OCI-LY7 (cell line): ENCODE measurements around the gene ABCD3. TPM values are rescaled to one million over a fixed set of nuclear protein-coding genes. Genes with fewer than 3 reads are reported as not detected.

ENCODE experiments used
- BruUV-seq: library from RNA; stranded (reverse); fragments of 400-500 nt; replicated peaks from 2 replicates; lab custom pipeline; 2021; lab: Mats Ljungman, UMichigan
- CTCF ChIA-PET: fragments of 300-600 bp; sonication (Branson Sonifier 250); formaldehyde crosslinking; loops from one replicate; lab custom pipeline; 2022; ENCODE audit warnings: antibody characterized with exemption; ENCODE audit not compliant: unreplicated experiment; lab: Charles Lee
- POLR2A ChIA-PET: fragments of 300-600 bp; sonication (Branson Sonifier 250); formaldehyde crosslinking; loops from one replicate; lab custom pipeline; 2022; ENCODE audit warnings: antibody characterized with exemption; lab: Charles Lee
- DNase-seq: peaks from one replicate; pipeline ENCODE4 v3.0.0-alpha.2; 2015; ENCODE audit warnings: low spot score
- H2AFZ ChIP-seq: fragments of 200-600 bp; sonication (generic), shearing (Covaris generic); 2 replicates; pipeline ENCODE4 v1.6.1; 2014; ENCODE audit warnings: mild to moderate bottlenecking, antibody characterized with exemption, low read length, moderate library complexity
- H3K27ac ChIP-seq: fragments of 200-600 bp; sonication (generic); 2 replicates; pipeline ENCODE4 v1.5.1; 2014; ENCODE audit warnings: mixed run types, low read depth, mild to moderate bottlenecking, moderate library complexity, low read length, inconsistent platforms; ENCODE audit not compliant: poor library complexity, severe bottlenecking
- H3K36me3 ChIP-seq: fragments of 200-600 bp; sonication (generic); 2 replicates; pipeline ENCODE4 v1.6.1; 2014; ENCODE audit warnings: mild to moderate bottlenecking, antibody characterized with exemption, low read length, moderate library complexity, mixed read lengths; ENCODE audit not compliant: insufficient read depth
- H3K4me1 ChIP-seq: fragments of 200-600 bp; sonication (generic); 2 replicates; pipeline ENCODE4 v1.5.1; 2014; ENCODE audit warnings: mild to moderate bottlenecking, low read length; ENCODE audit not compliant: insufficient read depth, poor library complexity, severe bottlenecking
- H3K4me2 ChIP-seq: fragments of 200-600 bp; sonication (generic); 2 replicates; pipeline ENCODE4 v1.6.1; 2014; ENCODE audit warnings: mild to moderate bottlenecking, low read length
- H3K4me3 ChIP-seq: fragments of 200-600 bp; sonication (generic); 2 replicates; pipeline ENCODE4 v1.5.1; 2014; ENCODE audit warnings: mild to moderate bottlenecking, low read depth, low read length; ENCODE audit not compliant: poor library complexity, severe bottlenecking
- H3K79me2 ChIP-seq: fragments of 200-600 bp; sonication (generic); 2 replicates; pipeline ENCODE4 v1.6.1; 2016; ENCODE audit warnings: low read depth, mild to moderate bottlenecking, low read length, moderate library complexity, mixed read lengths; ENCODE audit not compliant: insufficient read depth
- H3K9me2 ChIP-seq: fragments of 200-600 bp; sonication (generic); 2 replicates; pipeline ENCODE4 v1.6.1; 2016; ENCODE audit warnings: mild to moderate bottlenecking, low read length, mixed read lengths; ENCODE audit not compliant: insufficient read depth
- H3K9me3 ChIP-seq: fragments of 200-600 bp; sonication (generic); 2 replicates; pipeline ENCODE4 v1.6.1; 2014; ENCODE audit warnings: mild to moderate bottlenecking, mixed run types, low read length, mixed read lengths
- H4K20me1 ChIP-seq: fragments of 200-600 bp; sonication (generic); 2 replicates; pipeline ENCODE4 v1.6.1; 2014; ENCODE audit warnings: mild to moderate bottlenecking, antibody characterized with exemption, low read length, moderate library complexity, mixed read lengths; ENCODE audit not compliant: insufficient read depth
- CTCF ChIP-seq: fragments of 200-600 bp; sonication (generic); conservative IDR thresholded peaks from 2 replicates; pipeline ENCODE4 v1.5.1; 2014; ENCODE audit warnings: mild to moderate bottlenecking, antibody characterized with exemption, low read length, moderate library complexity, mixed read lengths
- EZH2phosphoT487 ChIP-seq: fragments of 200-600 bp; sonication (generic); IDR thresholded peaks from 2 replicates; pipeline ENCODE4 v1.6.1; 2018; ENCODE audit warnings: low read depth, borderline replicate concordance, mild to moderate bottlenecking, mixed run types, antibody characterized with exemption, low read length, moderate library complexity, mixed read lengths
- intact Hi-C: fragments of 100-400 bp; cut with micrococcal nuclease; formaldehyde crosslinking; loops from one replicate; pipeline ENCODE4 v1.10.0; 2022; ENCODE audit not compliant: unreplicated experiment
- total RNA-seq, 2 experiments: library from RNA; depleted of rRNA in 1 of 2; stranded (reverse); fragments of >200 nt in 1 of 2; shearing (Covaris generic) in 1 of 2; gene quantifications; 2 replicates each; pipeline ENCODE4 v1.2.3, GENCODE V29; 2014 to 2022

Gene ABCD3
- total RNA-seq, 2 experiments from 2014 or later: 18.3 to 33.8 TPM

GRCh38 chr1:94535095-94535494 is 116.9 kb downstream of the ABCD3 start:
- H3K27ac ChIP-seq: no peak overlapping the region
- no peak overlapping the region for H2AFZ ChIP-seq
- intact Hi-C loops: no loop called here
- TF ChIP-seq EZH2phosphoT487 (no peak), CTCF (no peak)
- no peaks in the 10 kb centered on the region for H3K9me3 ChIP-seq
- ChIA-PET POLR2A (no interaction called here), CTCF (no interaction called here)
- H3K4me1 ChIP-seq: no peaks in the 10 kb centered on the region
- no peaks in the 10 kb centered on the region for H3K79me2 ChIP-seq
- H3K36me3 ChIP-seq: no peaks in the 10 kb centered on the region
- H3K4me2 ChIP-seq: no peak overlapping the region
- no peak overlapping the region for H3K4me3 ChIP-seq
- H4K20me1 ChIP-seq: no peaks in the 10 kb centered on the region
- no peak for DNase-seq
- no TSS peak for BruUV-seq
- H3K9me2 ChIP-seq: no peaks in the 10 kb centered on the region

- no peaks in the 10 kb centered on the region for H3K79me2 ChIP-seq
- H3K4me2 ChIP-seq: no peak overlapping the region
- BruUV-seq: no TSS peak
- no peaks in the 10 kb centered on the region for H3K36me3 ChIP-seq
- H3K9me2 ChIP-seq: no peaks in the 10 kb centered on the region
- CTCF ChIA-PET: no interaction called here
- no peaks in the 10 kb centered on the region for H3K9me3 ChIP-seq
- no peaks in the 10 kb centered on the region for H4K20me1 ChIP-seq
- POLR2A ChIA-PET: no interaction called here
- no peak overlapping the region for H3K27ac ChIP-seq
- intact Hi-C loops: no loop called here
- no peaks in the 10 kb centered on the region for H3K4me1 ChIP-seq
- H2AFZ ChIP-seq: no peak overlapping the region
- H3K4me3 ChIP-seq: no peak overlapping the region
- no peak for DNase-seq
- TF ChIP-seq CTCF (no peak), EZH2phosphoT487 (no peak)
These were observed 117.7 kb downstream of the ABCD3 start for GRCh38 chr1:94535879-94536278.

- CTCF ChIA-PET: no interaction called here
These were observed 119.1 kb downstream of the ABCD3 start for GRCh38 chr1:94537254-94537653.

More at GRCh38 chr1:94537254-94537653, 119.1 kb downstream of the ABCD3 start:
- intact Hi-C loops: no loop called here
- DNase-seq: no peak
- Histone ChIP-seq H3K4me2 (no peak overlapping the region), H3K9me3 (no peaks in the 10 kb centered on the region), H3K79me2 (no peaks in the 10 kb centered on the region), H3K9me2 (no peaks in the 10 kb centered on the region), H2AFZ (no peak overlapping the region), H3K4me3 (no peak overlapping the region), H3K36me3 (no peaks in the 10 kb centered on the region), H4K20me1 (no peaks in the 10 kb centered on the region), H3K27ac (no peak overlapping the region), H3K4me1 (no peaks in the 10 kb centered on the region)
- BruUV-seq: no TSS peak
- TF ChIP-seq CTCF: no peak
- no peak for TF ChIP-seq EZH2phosphoT487
- POLR2A ChIA-PET: no interaction called here
